ENCODE data around the gene FGF19.
"Not testable (repeated sequence)": the region's sequence is repeated elsewhere in the genome, so short reads cannot be mapped to it uniquely, and the experiment has no call there.

Gene FGF19

DNA sequence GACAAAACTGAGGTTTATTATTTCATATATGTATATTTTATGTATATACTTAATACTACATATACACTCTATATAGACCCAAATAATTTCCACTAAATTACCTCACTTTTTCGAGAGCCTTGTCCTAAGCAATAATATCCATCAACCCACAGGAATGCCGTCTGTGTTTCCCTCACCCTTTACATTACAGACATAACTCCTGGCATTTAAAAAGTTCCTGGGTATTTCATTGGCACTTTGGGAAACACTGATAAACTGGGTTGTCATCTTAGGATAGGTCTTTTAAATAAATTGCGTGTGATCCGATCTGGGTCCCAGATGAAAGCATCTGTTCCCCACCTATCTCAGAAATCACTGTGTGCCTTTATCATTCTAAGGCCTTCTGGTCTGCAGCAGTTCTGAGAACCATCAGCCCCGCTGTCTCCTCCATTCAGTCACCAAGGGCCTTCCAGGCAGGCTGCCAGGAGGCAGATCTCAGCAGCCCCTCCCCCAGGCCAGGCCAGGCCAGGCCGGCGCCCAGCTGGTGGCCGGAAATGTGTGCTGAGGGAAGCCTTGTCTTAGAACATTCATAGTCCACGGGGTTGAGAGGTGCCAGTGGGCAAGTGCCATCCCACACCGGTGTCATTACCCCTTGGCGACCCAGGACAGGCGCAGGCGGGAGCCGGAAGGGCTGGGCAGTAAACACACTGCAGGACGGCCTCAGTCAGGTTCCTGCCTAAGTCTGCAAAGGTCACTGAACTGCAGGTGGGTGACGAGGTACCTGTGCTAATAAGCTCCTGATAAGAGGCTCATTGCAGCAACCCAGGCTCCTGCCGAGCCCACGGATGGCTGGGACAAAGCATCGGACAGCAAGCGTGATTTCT, 3.3 kb downstream of the FGF19 start:
- in situ Hi-C loops (cut with MboI; ENCODE audit: low pct_unique_long_range_greater_than_20kb, low sequenced_read_pairs): loop anchor here (25.0 kb wide), 2 partner anchors 187 to 487 kb away; no protein-coding TSS in a partner anchor
- no peak for DNase-seq

- DNase-seq: no peak
- in situ Hi-C loops (cut with MboI; ENCODE audit: low pct_unique_long_range_greater_than_20kb, low sequenced_read_pairs): no loop called here
These were observed 4.6 kb downstream of the FGF19 start for GRCh38 chr11:69699213-69699612.

DNA sequence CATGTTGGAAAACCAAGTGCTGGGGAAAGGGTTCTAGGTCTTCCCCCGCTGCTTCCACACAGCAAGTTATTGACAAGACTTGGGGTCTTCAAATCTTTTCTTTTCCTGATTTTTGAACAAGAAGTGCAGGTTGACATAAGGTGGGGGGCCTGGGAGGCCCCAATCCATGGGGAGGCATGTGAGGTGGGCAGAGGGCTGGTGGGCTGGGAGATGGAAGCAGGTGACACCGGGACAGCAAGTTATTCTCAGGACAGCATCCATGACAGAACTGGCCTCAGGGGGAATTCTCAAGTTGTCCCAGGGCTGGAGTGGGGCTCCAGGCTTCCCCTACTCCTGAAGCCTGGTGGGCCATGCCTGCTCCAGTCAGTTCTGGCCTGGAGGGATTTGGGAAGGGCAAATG, 5.5 kb downstream of the FGF19 start:
- DNase-seq: no peak
- in situ Hi-C loops (cut with MboI; ENCODE audit: low pct_unique_long_range_greater_than_20kb, low sequenced_read_pairs): no loop called here

- DNase-seq: no peak
- in situ Hi-C loops (cut with MboI; ENCODE audit: low pct_unique_long_range_greater_than_20kb, low sequenced_read_pairs): no loop called here
These were observed 6.0 kb downstream of the FGF19 start for GRCh38 chr11:69697861-69698260.

- DNase-seq: no peak
- in situ Hi-C loops (cut with MboI; ENCODE audit: low pct_unique_long_range_greater_than_20kb, low sequenced_read_pairs): no loop called here
These were observed 6.4 kb downstream of the FGF19 start for GRCh38 chr11:69697469-69697843.

GRCh38 chr11:69696749-69697468, 6.9 kb downstream of the FGF19 start:
- no peak for DNase-seq
- in situ Hi-C loops (cut with MboI; ENCODE audit: low pct_unique_long_range_greater_than_20kb, low sequenced_read_pairs): no loop called here

DNA sequence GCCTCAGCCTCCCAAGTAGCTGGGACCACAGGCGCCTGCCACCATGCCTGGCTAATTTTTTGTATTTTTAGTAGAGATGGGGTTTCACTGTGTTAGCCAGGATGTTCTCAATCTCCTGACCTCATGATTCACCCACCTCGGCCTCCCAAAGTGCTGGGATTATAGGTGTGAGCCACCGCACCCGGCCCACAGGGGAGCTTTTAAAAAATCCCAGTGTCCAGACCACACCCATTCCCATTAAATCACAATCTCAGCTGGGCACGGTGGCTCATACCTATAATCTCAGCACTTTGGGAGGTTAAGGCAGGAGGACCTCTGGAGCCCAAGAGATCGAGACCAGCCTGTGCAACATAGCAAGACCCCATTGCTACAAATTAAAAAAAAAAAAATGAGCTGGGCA, 7.8 kb downstream of the FGF19 start:
- DNase-seq; in situ Hi-C loops (cut with MboI; ENCODE audit: low pct_unique_long_range_greater_than_20kb, low sequenced_read_pairs): not testable (repeated sequence)

- in situ Hi-C loops (cut with MboI; ENCODE audit: low pct_unique_long_range_greater_than_20kb, low sequenced_read_pairs): no loop called here
- no peak for DNase-seq
These were observed 8.2 kb downstream of the FGF19 start for GRCh38 chr11:69695581-69695980.

GRCh38 chr11:69694781-69695180, 9.0 kb downstream of the FGF19 start:
- in situ Hi-C loops (cut with MboI; ENCODE audit: low pct_unique_long_range_greater_than_20kb, low sequenced_read_pairs): no loop called here
- no peak for DNase-seq

DNA sequence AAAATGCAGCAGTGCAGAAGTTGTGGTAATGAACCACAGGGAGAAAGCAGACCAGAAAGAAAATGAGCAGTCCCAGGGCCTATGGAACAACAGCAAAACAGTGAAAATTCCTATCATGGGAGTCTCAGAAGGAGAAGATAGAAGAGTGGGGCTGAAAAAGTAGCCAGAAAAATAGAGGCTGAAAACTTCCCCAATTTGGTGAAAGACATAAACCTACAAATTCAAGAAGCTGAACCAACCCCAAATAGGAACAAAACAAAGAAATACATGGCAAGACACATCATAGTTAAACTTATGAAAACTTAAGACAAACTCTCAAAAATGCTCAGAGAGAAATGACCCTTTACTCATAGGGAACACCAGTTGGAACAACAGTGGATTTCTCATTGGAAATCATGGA, 11.4 kb downstream of the FGF19 start:
- no peak for DNase-seq
- in situ Hi-C loops (cut with MboI; ENCODE audit: low pct_unique_long_range_greater_than_20kb, low sequenced_read_pairs): no loop called here

DNA sequence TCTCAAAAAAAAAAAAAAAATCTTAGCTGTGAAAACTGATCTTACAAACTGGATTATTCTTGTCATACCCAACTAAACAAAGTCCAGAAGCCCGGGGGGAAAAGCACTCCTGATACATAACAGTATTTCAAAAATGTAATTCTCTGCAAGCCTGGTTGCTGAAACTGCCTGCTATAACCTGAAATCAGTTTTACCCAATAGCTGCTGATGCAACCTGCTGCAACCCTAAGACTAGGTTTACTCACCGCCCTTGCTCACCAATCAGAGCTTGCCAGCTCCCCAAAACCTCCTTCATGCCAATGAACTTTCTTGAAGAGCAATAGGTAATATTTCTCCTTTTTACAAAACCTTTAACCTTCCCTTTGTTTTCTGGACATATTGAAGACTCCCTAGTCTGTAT, 12.4 kb downstream of the FGF19 start:
- no peak for DNase-seq

DNA sequence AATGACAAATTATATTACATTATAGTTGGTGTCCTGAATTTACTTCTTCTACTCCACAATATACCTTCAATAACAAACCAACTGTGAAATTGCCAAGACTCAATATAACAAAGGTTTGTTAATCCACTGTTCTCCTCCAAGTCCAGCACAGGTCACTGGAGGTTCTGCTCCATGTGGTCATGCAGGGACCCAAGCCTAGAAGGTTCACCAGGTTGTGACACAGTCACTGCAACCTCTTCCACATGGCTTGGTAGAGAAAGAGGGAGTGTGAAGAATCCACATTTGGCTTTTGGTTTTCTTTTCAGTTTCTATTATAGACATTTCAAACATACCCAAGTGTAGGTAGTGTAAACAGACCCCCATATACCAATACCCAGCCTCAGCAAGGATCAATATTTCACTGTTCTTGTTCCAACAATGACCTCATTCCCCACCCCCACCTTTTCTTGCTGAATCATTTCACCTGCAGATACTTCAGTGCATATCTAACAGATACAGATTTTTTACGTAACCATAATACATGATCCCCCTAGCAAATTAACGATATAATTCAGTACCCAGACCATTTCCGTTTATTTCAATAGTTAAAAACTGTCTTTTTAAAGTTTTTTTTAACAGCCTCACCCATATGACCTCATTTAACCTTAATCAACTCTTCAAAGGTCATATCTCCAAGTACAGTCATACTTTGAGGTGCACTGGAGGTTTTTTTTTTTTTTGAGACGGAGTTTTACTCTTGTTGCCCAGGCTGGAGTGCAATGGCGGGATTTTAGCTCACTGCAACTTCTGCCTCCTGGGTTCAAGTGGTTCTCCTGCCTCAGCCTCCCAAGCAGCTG, 14.1 kb downstream of the FGF19 start:
- in situ Hi-C loops (cut with MboI; ENCODE audit: low pct_unique_long_range_greater_than_20kb, low sequenced_read_pairs): no loop called here

More for the DNA sequence above, 12.4 kb downstream of the FGF19 start:
- in situ Hi-C loops (cut with MboI; ENCODE audit: low pct_unique_long_range_greater_than_20kb, low sequenced_read_pairs): no loop called here

GRCh38 chr11:69687969-69688771, 15.7 kb downstream of the FGF19 start:
- in situ Hi-C loops (cut with MboI; ENCODE audit: low pct_unique_long_range_greater_than_20kb, low sequenced_read_pairs); DNase-seq: not testable (repeated sequence)

More for the DNA sequence above, 14.1 kb downstream of the FGF19 start:
- DNase-seq: no peak

- in situ Hi-C loops (cut with MboI; ENCODE audit: low pct_unique_long_range_greater_than_20kb, low sequenced_read_pairs): no loop called here
- DNase-seq: no peak
These were observed 17.0 kb downstream of the FGF19 start for GRCh38 chr11:69686856-69687255.

GRCh38 chr11:69686452-69686851, 17.4 kb downstream of the FGF19 start:
- in situ Hi-C loops (cut with MboI; ENCODE audit: low pct_unique_long_range_greater_than_20kb, low sequenced_read_pairs): no loop called here
- DNase-seq: no peak

GRCh38 chr11:69685348-69685747, 18.5 kb downstream of the FGF19 start:
- no peak for DNase-seq
- in situ Hi-C loops (cut with MboI; ENCODE audit: low pct_unique_long_range_greater_than_20kb, low sequenced_read_pairs): no loop called here

DNA sequence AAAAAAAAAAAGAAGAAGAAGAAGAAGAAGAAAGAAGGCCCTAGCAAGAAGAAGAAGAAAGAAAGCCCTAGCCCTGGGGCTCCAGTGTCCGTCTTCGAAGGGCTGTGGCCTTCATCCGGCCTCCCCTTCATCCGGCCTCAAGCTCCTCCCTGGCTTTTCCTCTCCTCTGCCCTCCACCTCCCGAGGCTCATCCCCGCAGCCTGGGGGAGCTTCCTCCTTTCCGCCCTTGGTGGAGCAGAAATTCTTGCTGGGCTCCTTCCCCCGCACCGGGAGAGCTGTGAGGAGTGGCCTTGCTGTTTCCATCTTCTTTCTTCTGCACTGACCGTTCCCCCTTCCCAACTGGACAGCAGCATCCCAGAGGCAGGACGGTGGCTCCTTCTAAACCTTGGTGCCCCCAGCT, 19.2 kb downstream of the FGF19 start:
- peak; percentile 15 for DNase-seq
- in situ Hi-C loops (cut with MboI; ENCODE audit: low pct_unique_long_range_greater_than_20kb, low sequenced_read_pairs): no loop called here

DNA sequence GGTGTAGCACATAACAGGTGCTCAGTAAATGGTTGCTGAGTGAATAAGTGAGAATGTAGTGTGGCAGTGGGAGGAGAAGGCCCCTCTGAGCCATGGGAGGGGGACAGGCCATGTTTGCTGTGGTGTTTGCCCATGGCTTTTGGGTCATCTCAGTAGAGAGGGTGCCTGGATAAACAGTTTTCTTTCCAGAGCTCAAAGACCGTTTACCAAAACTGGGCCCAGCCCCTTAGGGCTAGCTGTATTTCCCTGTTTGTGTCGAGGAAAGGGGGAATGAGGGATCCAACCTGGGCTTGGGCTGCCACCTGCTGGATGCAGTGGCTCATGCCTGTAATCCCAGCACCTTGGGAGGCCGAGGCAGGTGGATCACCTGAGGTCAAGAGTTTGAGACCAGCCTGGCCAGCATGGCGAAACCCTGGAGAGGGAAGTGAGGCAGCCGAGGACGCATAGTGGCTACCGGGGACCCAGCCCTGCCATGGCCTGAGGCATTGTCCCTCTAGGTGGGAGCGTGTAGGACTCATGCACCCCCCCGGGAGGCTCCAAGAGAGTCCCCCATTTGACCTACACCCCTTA, 20.0 kb downstream of the FGF19 start:
- in situ Hi-C loops (cut with MboI; ENCODE audit: low pct_unique_long_range_greater_than_20kb, low sequenced_read_pairs): no loop called here
- peak; percentile 41 for DNase-seq
